H1 (cell line): Measurements from ENCODE around the gene CCT3.

Experiments used
- BCL11A ChIP-seq, 2 experiments: IDR thresholded peaks; one replicate each; pipeline ENCODE4 v1.6.1; 2011; ENCODE audit warnings: low read depth in 2 of 2, low read length in 2 of 2, mild to moderate bottlenecking in 2 of 2
- CHD2 ChIP-seq: IDR thresholded peaks from 2 replicates; pipeline ENCODE4 v1.6.1; 2012; ENCODE audit warnings: low read length, improper control_type of control experiment
- CTCF ChIP-seq, 3 experiments: IDR thresholded peaks; 1 replicate in 2 of 3; 2 replicates in 1 of 3; pipeline versions ENCODE4 v1.5.1 to v1.6.1; 2011; ENCODE audit warnings: low read length in 3 of 3, mild to moderate bottlenecking in 3 of 3, inconsistent platforms in 2 of 3, low read depth in 1 of 3, moderate library complexity in 1 of 3; ENCODE audit not compliant: insufficient read depth in 1 of 3; ENCODE audit errors: control extremely low read depth in 1 of 3
- EP300 ChIP-seq, 2 experiments: IDR thresholded peaks; 1 replicate in 1 of 2; 2 replicates in 1 of 2; pipeline ENCODE4 v1.6.1; 2011 to 2012; ENCODE audit warnings: low read depth in 2 of 2, low read length in 2 of 2, mild to moderate bottlenecking in 2 of 2, borderline replicate concordance in 1 of 2, inconsistent platforms in 1 of 2, moderate library complexity in 1 of 2
- EZH2 ChIP-seq: fragments of 200-600 bp; sonication (generic); IDR thresholded peaks from 2 replicates; pipeline ENCODE4 v1.7.1; 2012; ENCODE audit warnings: low read depth, mild to moderate bottlenecking, moderate library complexity, low read length, inconsistent platforms; ENCODE audit not compliant: severe bottlenecking
- POLR2AphosphoS5 ChIP-seq: IDR thresholded peaks from 2 replicates; pipeline ENCODE4 v1.6.1; 2011; ENCODE audit warnings: low read depth, low read length
- TBP ChIP-seq: IDR thresholded peaks from 2 replicates; pipeline ENCODE4 v1.6.1; 2011; ENCODE audit warnings: low read depth, low read length, improper control_type of control experiment
- YY1 ChIP-seq: IDR thresholded peaks from 2 replicates; pipeline ENCODE4 v1.6.1; 2011; ENCODE audit warnings: low read depth, mild to moderate bottlenecking, low read length
- TF ChIP-seq, protein P1 (sequence below): IDR thresholded peaks from 2 replicates; pipeline ENCODE4 v1.6.1; 2011; ENCODE audit warnings: low read length, improper control_type of control experiment

DNA sequence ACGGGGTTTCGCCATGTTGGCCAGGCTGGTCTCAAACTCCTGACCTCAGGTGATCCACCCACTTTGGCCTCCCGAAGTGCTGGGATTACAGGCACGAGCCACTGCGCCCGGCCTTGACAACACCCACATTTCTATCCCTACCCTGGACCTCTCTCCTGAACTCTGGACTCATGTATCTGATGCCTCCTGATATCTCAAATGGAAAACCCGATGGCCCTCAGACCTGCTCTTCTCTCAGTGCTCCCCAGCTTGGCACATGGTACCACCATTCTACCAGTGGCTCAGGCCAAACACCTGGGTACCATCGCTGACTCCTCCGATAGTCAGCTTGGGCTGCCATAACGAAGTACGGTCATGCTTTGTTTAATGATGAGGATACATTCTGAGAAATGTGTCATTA lies 22.4 kb upstream of the CCT3 start:
- TF ChIP-seq CTCF (IDR thresholded peaks at IDR 0.05; ENCODE audit: control extremely low read depth in 1 of 3, insufficient read depth in 1 of 3, low read depth in 1 of 3, low read length in 3 of 3) (no peak), YY1 (no peak), EP300 (IDR thresholded peaks at IDR 0.05; ENCODE audit: borderline replicate concordance in 1 of 2, low read depth in 2 of 2, low read length in 2 of 2) (no peak), POLR2AphosphoS5 (no peak), CHD2 (no peak), EZH2 (no peak), BCL11A (IDR thresholded peaks at IDR 0.05; ENCODE audit: low read depth in 2 of 2, low read length in 2 of 2) (no peak), TBP (no peak)
- TF ChIP-seq, protein P1, sequence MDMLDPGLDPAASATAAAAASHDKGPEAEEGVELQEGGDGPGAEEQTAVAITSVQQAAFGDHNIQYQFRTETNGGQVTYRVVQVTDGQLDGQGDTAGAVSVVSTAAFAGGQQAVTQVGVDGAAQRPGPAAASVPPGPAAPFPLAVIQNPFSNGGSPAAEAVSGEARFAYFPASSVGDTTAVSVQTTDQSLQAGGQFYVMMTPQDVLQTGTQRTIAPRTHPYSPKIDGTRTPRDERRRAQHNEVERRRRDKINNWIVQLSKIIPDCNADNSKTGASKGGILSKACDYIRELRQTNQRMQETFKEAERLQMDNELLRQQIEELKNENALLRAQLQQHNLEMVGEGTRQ = no peak
